KOPT-K1 (cell line): Measurements from ENCODE around the gene ANKRD29.

Experiments used
- H3K27ac ChIP-seq: fragments of 200-600 bp; sonication (generic); 2 replicates; pipeline ENCODE4 v1.5.1; 2016; ENCODE audit warnings: antibody characterized with exemption, mild to moderate bottlenecking, low read depth, low read length; ENCODE audit not compliant: poor library complexity, severe bottlenecking
- H3K36me3 ChIP-seq: fragments of 200-600 bp; sonication (generic); 2 replicates; pipeline ENCODE4 v1.5.1; 2017; ENCODE audit warnings: antibody characterized with exemption, mild to moderate bottlenecking, low read length, moderate library complexity; ENCODE audit not compliant: insufficient read depth
- H3K9me3 ChIP-seq: fragments of 200-600 bp; sonication (generic); 2 replicates; pipeline ENCODE4 v1.5.1; 2017; ENCODE audit warnings: antibody characterized with exemption, low read length, mild to moderate bottlenecking; ENCODE audit not compliant: insufficient read depth, poor library complexity, severe bottlenecking

ANKRD29 gene

GRCh38 chr18:23693846-23694245, 31.1 kb upstream of the ANKRD29 start:
- Histone ChIP-seq H3K27ac (no peak overlapping the region), H3K36me3 (no peaks in the 10 kb centered on the region), H3K9me3 (peaks cover 19% of the 10 kb centered on the region)

- H3K9me3 ChIP-seq: peaks cover 21% of the 10 kb centered on the region
- H3K36me3 ChIP-seq: no peaks in the 10 kb centered on the region
- no peak overlapping the region for H3K27ac ChIP-seq
Observed at GRCh38 chr18:23690505-23691068, 27.9 kb upstream of the ANKRD29 start.

GRCh38 chr18:23689616-23690504, 27.1 kb upstream of the ANKRD29 start:
- Histone ChIP-seq H3K36me3 (no peaks in the 10 kb centered on the region), H3K27ac (no peak overlapping the region), H3K9me3 (peaks cover 21% of the 10 kb centered on the region)

- Histone ChIP-seq H3K9me3 (peaks cover 21% of the 10 kb centered on the region), H3K27ac (no peak within 1 kb of the TSS), H3K36me3 (no peaks in the 10 kb centered on the region)
Observed at GRCh38 chr18:23689031-23689615, 26.4 kb upstream of the ANKRD29 start, which contains the start of gene LAMA3. TSS of gene LAMA3 (plus strand) at chr18:23689453. CDS start at chr18:23689684, 231 bp downstream.

GRCh38 chr18:23688528-23688927, 25.8 kb upstream of the ANKRD29 start:
- H3K36me3 ChIP-seq: no peaks in the 10 kb centered on the region
- peaks cover 21% of the 10 kb centered on the region for H3K9me3 ChIP-seq
- H3K27ac ChIP-seq: no peak overlapping the region

- H3K36me3 ChIP-seq: no peaks in the 10 kb centered on the region
- no peak overlapping the region for H3K27ac ChIP-seq
- H3K9me3 ChIP-seq: peaks cover 10% of the 10 kb centered on the region
Observed at GRCh38 chr18:23684515-23685197, 21.9 kb upstream of the ANKRD29 start.

GRCh38 chr18:23683671-23684070, 21.0 kb upstream of the ANKRD29 start:
- Histone ChIP-seq H3K36me3 (no peaks in the 10 kb centered on the region), H3K9me3 (no peaks in the 10 kb centered on the region), H3K27ac (no peak overlapping the region)

GRCh38 chr18:23683155-23683554, 20.4 kb upstream of the ANKRD29 start:
- H3K9me3 ChIP-seq: no peaks in the 10 kb centered on the region
- no peaks in the 10 kb centered on the region for H3K36me3 ChIP-seq
- H3K27ac ChIP-seq: no peak overlapping the region

GRCh38 chr18:23682472-23682871, 19.8 kb upstream of the ANKRD29 start:
- Histone ChIP-seq H3K9me3 (no peaks in the 10 kb centered on the region), H3K36me3 (no peaks in the 10 kb centered on the region), H3K27ac (no peak overlapping the region)

GRCh38 chr18:23682045-23682444, 19.3 kb upstream of the ANKRD29 start:
- Histone ChIP-seq H3K27ac (no peak overlapping the region), H3K9me3 (no peaks in the 10 kb centered on the region), H3K36me3 (no peaks in the 10 kb centered on the region)

GRCh38 chr18:23675896-23676295, 13.2 kb upstream of the ANKRD29 start:
- Histone ChIP-seq H3K36me3 (no peaks in the 10 kb centered on the region), H3K27ac (no peak overlapping the region), H3K9me3 (no peaks in the 10 kb centered on the region)

GRCh38 chr18:23675236-23675635, 12.5 kb upstream of the ANKRD29 start:
- Histone ChIP-seq H3K27ac (no peak overlapping the region), H3K9me3 (no peaks in the 10 kb centered on the region), H3K36me3 (no peaks in the 10 kb centered on the region)

GRCh38 chr18:23673725-23674124, 11.0 kb upstream of the ANKRD29 start:
- no peaks in the 10 kb centered on the region for H3K36me3 ChIP-seq

GRCh38 chr18:23671564-23671963, 8.9 kb upstream of the ANKRD29 start:
- no peak overlapping the region for H3K27ac ChIP-seq
- no peaks in the 10 kb centered on the region for H3K9me3 ChIP-seq
- H3K36me3 ChIP-seq: no peaks in the 10 kb centered on the region

More at GRCh38 chr18:23673725-23674124, 11.0 kb upstream of the ANKRD29 start:
- no peak overlapping the region for H3K27ac ChIP-seq
- no peaks in the 10 kb centered on the region for H3K9me3 ChIP-seq

- Histone ChIP-seq H3K36me3 (no peaks in the 10 kb centered on the region), H3K9me3 (no peaks in the 10 kb centered on the region), H3K27ac (no peak overlapping the region)
Observed at GRCh38 chr18:23669804-23670405, 7.2 kb upstream of the ANKRD29 start.
